Hepatocyte (in vitro differentiated cells): Measurements from ENCODE around the gene TMCO4.

Experiments used
- EZH2phosphoT487 ChIP-seq: fragments of 200-600 bp; sonication (generic); IDR thresholded peaks from one replicate; pipeline ENCODE4 v1.6.1; 2018; ENCODE audit warnings: antibody characterized with exemption, mild to moderate bottlenecking, low read depth, moderate library complexity; ENCODE audit not compliant: unreplicated experiment, severe bottlenecking
- TF ChIP-seq, protein P1 (sequence below): fragments of 200-600 bp; sonication (generic); IDR thresholded peaks from 2 replicates; pipeline ENCODE4 v1.5.1; 2016; ENCODE audit warnings: antibody characterized with exemption, mild to moderate bottlenecking; ENCODE audit not compliant: poor library complexity

GRCh38 chr1:19680644-19681043, 119.1 kb downstream of the TMCO4 start:
- TF ChIP-seq, protein P1, sequence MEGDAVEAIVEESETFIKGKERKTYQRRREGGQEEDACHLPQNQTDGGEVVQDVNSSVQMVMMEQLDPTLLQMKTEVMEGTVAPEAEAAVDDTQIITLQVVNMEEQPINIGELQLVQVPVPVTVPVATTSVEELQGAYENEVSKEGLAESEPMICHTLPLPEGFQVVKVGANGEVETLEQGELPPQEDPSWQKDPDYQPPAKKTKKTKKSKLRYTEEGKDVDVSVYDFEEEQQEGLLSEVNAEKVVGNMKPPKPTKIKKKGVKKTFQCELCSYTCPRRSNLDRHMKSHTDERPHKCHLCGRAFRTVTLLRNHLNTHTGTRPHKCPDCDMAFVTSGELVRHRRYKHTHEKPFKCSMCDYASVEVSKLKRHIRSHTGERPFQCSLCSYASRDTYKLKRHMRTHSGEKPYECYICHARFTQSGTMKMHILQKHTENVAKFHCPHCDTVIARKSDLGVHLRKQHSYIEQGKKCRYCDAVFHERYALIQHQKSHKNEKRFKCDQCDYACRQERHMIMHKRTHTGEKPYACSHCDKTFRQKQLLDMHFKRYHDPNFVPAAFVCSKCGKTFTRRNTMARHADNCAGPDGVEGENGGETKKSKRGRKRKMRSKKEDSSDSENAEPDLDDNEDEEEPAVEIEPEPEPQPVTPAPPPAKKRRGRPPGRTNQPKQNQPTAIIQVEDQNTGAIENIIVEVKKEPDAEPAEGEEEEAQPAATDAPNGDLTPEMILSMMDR: no peak
- TF ChIP-seq EZH2phosphoT487: no peak
